Islet of Langerhans (tissue), 1 donor: Measurements from ENCODE around the gene KIF26B.

ENCODE experiments used
- FAIRE-seq: peaks from one replicate; lab custom pipeline; 2011; peaks lifted over from hg19 to GRCh38; lab: Jason Lieb, UNC

The KIF26B gene

DNA sequence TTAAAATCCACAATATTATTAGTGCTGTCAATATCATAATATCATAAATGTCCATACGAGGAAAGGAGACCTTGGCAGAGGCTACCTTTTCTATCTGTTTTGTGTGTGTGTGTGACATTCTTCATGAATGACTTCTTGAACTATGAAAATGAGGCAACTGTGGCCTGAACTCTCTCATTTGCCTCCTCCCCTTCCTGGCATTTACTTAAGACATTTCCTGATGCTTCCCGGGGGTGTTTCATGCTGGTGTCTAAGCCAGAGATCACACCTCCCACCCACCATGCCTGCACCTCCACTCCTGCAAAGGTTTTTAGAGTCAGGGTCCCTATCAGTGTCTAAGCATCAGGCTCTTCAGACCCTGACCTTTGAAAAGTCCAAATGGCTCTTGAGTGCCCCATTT lies 420.9 kb downstream of the KIF26B start:
- FAIRE-seq = no peak

DNA sequence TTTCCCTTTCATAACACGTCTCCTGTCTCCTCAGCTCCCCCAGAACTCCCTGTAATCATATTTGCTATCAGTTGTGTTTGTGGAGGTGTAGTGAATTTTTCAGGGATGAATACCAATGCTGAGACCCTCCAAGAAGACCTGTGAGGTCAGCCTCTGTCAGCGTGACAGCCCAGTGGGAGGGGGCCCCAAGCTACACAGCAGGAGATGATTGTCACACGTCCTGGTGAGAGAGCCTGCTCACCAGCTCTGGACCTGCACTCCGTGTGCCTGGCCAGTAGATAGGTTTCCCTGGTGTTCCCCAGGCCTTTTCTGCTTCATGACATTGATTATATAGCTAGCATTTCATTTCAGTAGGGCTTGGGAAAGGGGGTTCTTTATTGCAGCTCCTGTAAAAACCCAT lies 421.5 kb downstream of the KIF26B start:
- FAIRE-seq = no peak

DNA sequence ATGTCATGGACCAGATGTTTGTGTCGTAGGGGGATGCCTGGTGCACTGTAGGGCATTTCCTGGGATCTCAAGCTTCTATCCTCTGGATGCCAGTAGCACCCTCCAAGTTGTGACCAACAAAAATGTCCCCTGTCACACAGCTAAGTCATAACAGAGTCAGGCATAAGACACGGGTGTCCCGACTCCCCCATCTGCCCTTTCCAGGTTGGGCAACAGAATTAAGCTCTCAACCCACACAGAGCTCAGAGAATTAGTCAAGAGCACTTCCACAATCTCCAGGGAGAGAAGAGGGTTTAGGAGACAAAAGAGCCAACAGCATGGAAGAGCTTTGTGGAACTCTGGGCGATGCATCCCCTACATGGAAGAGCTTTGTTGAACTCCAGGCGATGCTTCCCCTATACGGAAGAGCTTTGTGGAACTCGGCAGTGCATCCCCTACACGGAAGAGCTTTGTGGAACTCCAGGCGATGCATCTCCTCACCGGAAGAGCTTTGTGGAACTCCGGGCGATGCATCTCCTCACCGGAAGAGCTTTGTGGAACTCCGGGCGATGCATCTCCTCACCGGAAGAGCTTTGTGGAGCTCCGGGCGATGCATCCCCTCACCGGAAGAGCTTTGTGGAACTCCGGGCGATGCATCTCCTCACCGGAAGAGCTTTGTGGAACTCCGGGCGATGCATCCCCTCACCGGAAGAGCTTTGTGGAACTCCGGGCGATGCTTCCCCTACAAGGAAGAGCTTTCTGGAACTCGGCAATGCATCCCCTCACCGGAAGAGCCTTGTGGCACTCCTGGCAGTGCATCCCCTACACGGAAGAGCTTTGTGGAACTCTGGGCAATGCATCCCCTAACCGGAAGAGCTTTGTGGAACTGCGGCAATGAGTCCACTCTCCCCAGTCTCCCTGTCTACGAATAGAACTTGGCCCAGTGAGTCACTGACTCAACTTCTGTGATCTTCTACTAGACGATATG lies 422.7 kb downstream of the KIF26B start:
- FAIRE-seq = no peak

DNA sequence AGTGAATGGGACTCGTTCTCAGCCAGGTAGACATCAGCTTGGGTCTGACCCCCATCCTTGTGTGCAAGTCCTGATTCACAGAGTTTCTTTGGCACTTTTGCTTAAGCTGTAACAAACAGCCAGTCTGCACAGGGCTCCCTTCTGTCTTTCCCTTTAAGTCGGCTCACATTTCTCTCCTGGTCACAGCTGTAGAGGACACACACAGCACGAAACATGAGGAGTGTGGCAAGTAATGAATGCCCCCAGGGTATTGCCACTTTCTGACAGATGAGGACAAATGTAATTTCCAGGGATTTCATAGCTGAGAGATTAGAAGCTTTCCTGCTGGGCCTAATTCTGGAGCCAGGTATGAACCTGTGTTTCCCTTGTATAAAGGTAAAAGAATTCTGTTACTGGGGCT lies 423.5 kb downstream of the KIF26B start:
- no peak for FAIRE-seq

DNA sequence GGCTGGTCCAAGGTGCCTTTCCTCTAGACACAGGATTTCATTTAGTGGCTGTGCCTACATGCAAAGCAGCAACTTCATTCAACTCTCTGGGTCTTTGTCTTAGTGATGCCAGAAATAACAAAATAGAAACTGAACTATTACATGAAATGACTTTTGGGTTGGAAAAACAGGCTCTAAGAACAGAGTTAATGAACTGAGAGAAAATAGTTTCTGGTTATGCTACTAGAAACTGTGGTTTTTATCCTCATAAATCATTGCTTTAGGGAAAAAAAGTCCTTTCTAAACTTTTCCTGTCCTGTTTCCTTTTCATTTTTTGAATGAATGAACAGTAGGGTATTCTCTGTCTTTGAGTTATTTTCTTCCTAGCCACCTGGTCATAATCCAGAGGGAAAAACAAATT lies 424.0 kb downstream of the KIF26B start:
- FAIRE-seq = no peak

DNA sequence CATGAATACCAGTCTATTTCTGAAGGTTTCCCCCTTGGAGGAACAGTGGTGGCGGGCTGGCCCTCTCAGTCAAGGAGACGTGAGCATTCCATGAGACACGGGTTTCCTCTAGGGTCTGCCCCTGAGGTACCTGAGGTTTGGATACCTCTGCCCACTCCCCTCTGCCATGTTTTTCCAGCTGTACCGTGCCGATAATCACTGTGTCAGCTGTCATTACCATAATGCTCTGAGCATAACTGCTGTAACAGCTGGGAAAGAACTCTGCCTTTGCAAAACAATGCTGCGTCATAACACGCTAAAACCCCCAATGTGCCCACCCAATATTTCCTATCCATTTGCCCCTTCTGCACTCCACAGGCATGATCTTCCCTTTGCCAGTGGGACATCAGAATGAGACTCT lies 425.1 kb downstream of the KIF26B start:
- no peak for FAIRE-seq

DNA sequence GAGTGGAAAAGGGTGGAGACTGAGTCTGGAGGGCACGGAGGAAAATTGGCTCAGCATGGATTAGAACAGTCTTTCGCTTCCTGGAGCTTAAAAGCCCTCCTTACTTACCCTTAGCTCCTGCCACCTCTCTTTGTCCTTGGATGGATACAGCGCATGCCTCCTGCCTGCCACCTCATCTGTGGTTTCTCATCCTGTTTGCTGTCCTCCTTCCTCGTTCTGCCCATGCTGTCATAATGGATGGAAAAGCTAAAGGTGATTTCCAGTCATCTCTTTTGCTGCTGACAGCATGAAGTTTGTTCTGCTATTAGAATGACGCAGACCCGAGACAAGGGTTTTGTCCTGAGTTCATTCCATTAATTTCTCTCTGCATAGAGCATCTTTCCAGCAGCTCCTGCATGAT lies 425.9 kb downstream of the KIF26B start:
- no peak for FAIRE-seq

DNA sequence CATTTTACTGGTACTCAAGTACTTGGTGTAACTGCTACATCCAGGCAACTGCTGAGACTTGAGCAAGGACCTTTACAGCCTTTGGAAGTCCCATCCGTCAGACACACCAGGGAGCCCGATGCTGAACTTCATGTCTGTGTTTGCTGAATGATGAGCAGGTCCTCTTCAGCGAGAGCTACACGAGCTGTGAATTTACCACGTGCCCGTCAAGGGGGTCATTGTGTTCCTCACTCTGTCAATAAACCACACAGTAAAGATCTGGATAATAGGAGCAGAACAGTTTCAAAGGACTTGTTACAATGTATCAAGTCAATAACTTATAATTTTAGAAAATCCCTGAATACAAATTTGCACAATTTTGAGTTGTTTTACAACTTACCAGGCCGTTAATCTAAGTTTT lies 427.2 kb downstream of the KIF26B start:
- no peak for FAIRE-seq

DNA sequence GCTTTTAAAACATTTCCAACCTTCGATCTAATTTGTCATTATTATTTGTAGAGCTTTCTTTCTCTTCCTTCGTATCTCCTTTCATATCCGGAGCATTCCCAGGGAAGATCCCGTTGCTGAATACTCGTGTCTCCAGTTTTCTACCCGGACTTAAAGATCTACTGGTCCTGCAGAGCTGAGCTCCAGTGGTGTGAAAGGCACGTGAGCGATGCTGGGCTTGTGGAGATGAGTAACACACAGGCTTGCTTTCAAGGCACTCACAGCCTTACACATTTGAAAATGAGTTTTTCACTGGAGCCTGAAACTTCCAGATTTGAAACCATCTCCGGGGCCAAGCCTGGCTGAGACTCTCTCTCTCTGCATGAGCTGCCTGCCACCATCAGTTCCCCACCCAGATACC lies 428.3 kb downstream of the KIF26B start:
- no peak for FAIRE-seq

DNA sequence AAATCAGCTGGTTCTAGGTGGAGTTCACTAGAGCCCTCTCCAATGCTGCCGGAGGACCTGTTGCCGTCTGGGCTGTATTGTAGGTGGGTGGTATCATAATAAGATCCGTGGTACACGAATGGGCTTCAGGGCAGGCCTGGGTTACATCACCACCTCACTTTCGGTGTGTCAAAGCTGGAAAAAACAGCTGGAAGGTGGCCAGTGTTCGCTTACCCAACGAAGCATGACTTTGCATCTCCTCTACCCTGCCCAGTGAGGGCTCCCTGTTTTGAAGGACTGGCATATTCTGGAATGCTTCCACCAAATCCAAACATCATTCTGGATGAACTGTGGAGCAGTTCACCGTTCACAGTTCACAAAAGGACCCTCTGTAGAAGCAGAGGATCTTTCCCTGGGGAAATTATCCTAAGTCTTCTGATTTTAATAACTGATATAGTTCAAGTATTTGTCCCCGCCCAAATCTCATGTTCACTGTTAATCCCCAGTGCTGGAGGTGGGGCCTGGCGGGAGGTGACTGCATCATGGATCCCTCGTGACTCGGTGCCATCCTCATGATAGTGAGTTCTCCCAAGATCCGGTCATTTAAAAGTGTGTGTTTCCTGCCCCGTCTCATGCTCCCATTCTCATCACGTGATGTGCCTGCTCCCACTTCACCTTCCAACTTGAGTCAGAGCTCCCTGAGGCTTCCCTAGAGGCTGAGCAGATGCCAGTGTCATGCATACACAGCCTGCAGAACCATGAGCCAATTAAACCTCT lies 429.0 kb downstream of the KIF26B start:
- no peak for FAIRE-seq

DNA sequence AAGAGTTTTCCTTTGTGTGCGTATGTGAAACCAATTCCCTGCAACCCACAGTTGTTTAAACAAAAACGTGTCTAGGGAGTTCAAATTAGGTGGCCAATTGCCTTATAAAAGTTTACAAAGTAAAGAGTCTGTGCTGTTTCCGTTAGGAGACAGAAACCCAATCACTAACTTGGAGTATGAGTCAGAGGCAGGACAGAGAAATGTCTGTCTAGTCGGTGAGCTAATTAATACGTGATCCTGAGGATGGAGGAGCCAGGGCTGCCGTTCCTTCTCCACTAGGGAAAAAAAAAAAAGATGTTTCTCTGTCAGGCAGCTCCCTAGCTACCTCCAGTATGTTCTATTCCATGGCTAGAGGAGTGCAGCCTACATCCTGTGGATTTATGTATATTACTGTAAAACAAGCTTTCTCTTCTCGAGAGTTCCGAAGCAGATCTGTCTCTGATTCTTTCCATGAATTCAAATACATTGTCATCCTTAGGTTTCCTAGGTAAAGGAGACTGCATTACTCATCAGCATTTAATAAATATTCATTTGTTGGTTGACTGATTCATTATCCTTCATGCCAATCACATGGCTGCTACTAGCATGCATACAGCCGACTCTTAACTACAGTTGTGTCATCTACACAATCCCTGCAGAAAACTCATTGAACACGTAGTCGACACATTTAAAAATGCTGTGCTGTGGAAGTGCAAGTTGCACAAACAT lies 430.6 kb downstream of the KIF26B start:
- FAIRE-seq = no peak

DNA sequence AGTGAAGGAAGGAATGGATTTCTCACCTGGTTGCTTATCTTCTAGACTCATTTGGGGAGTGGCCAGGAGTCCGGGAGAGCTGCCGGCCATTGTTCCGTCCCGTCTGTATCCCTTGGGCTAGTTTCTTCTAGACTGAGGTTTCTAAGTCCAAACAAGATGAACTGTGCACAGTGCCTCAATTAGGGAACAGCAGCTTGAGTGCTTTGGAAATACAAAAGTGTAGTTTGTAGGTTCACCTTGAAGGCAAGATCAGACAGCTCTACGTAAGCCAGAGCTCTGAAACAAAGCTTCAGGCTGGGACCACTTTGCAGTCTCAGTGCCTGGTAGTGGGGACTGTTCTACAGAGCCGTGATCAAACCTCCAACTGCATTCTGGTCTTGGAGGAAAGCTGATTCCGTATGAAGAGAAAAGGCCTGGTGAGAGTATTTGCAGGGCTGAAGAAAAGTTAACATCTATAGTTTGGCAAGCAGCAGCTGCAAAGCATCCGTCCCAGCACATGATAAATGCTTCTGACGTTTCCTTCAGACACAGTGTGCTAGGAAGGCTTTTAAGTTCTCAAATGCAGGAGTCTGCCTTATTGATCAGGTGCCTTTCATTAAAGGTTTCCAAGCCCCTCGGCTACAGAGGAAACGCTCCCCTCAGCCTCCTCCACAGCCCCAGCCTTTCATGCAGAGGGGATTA lies 432.8 kb downstream of the KIF26B start:
- FAIRE-seq = no peak

DNA sequence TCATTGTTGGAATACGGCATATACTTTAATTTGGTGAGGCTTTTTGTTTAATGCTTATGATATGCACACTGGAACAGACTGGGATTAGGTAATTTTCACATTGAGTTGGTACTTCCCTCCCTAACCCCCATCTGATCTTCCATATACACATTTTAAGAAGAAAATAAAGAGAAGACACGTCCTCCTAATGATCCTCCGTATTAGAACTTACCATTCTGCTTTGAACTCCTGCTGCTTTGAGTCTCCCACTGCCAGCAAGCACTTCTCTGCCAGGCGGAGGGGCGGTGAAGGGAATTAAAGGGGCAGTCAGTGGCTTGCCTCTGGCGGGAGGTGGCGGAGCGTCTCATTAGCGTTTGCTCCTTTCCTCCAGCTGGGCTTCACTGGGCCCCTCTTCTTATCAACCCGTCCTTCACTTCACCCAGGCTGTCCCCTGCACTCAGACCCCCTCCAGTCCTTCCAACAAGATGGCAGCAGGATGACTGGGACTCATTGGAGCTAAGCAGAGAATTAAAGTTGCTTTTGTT lies 433.4 kb downstream of the KIF26B start:
- FAIRE-seq = no peak

DNA sequence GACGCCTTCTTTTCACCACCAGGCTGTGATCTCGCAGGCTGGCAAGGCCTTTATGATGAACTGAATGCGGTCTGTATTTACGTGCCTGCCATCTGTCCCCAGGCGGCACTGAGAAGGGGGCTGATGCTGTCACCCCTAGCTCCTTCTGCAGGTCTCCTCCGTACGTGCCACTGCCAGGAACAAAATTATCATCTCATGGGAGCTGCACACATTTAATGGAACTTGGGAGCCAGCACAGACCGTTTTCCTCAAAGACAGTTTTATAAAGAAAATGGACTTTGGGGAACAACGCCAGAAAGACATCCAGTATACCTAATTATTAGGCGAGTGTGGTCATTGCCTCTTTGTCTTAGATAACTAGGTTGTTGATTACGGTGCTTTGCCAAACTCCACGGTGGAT lies 434.5 kb downstream of the KIF26B start:
- FAIRE-seq = no peak

DNA sequence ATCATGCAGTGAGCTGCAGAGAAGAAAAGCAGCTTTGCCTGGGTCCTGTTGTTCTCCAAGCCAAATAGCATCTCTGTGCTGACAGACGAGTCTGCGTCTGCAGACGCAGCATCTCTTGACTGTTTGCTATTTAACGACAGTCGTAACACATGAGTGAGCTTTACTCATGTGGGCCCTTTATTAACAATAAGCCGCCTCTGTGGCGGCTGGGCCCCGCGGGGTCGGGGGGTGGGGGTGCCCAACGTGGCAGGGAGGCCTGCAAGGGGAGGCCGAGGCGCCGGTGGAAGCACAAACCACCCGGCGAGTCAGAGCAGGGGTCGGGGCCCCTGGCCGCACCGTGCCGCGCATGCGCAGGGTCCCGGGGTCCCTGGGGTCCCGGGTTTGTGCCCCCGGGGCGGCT lies 435.1 kb downstream of the KIF26B start:
- FAIRE-seq = no peak

DNA sequence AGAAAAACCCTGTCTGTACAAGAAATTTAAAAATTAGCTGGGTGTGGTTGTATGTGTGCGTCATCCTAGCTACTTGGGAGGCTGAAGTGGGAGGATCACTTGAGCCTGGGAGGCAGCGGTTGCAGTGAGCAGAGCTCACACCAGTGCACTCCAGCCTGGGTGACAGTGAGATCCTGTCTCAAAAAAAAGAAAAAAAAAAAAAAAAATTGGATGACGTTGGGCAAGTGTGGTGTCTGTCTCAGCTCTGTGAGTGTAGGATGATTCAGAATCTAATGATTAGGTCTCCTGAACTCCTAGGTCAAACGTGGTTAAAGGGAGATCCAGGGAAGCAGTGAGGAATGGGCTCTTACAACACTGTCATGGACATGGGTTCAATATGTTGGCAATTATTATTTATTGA lies 435.9 kb downstream of the KIF26B start:
- no peak for FAIRE-seq

DNA sequence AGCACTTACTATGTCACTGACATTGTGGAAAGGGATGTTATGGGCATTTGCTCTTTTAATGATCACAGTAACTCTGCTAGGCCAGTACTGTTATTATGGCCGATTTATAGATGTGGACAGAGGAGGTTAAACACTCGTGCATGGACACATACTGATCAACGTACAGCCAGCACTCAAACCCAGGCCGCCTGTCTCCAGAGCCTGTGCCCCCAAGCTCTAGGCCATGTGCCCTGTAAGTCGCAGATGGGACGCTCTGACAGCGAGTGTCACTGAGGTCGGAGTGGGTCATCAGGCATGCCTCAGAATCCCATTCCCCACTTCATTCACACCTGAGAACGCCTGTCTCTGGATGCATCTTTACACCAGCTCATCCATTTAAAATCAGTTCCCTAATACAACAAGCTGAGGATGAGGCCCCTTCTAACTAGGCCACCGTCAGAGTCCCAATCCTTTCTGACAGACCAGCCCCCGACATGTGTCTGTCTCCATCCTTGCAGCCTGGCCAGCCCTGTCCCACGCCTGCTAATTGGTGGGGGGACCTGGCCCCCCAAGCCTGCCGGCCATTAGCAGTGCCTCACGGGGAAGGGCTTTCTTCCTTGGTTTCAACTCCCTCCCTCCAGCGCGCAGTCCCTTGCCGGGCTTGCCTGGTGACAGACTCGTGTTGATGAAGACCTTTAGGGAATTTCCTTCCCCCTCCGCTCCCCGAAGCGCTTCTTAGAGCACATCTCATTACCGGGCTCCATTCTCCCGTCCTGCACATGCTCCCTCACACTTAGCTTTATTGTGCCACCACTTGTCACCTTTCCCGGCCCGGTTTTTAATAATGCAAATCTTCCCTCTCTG lies 436.8 kb downstream of the KIF26B start:
- no peak for FAIRE-seq

DNA sequence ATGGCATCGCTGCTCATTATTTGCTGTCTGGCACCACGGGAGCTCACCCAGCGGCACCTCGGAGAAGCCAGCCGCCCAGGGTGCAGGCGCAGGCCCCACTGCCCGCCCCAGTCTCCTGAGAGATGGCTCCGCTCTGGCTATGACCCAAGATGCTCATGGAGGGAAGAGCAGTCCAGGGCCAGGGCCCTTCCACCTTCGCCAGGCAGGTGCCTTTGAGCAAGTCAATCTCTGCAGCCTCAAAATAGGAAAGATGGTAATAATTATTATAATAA lies 437.3 kb downstream of the KIF26B start:
- FAIRE-seq = no peak

DNA sequence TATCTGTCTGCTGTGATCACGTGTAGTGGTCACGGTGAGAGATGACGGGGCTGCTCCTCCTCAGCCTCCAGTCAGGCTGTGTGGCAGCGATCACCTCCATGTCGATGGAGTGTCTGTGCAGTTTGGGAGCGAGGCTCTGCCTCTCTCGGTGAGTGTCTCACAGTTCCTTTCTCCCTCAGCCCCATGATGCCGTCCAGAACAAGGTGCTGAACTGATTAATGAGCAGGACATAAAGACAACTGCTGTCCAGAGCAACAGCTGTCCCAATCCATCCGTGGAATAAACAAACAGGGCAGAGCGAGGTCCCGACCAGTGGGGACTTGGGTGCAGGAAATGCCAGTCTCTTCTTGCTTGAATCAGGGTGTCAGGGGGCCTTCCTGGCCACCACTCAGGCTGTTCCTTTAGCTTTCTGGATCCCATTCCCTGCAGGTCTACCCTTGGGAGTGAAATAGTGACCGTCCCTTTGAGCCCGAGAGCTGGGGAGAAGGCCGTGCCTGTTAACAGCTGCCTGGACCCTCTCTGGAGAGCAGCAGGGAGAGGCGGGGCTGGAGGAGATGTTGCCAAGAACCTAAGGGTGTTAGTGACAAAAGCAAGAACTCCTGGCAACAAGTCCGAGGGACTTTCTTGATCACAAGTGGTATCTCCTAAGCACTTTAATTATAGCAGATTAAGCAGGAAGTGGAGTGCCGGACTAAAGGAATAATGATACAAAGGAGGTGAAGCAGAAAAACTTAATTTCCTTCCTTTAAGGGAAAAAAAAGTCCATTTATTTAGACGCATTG lies 443.9 kb downstream of the KIF26B start:
- FAIRE-seq = no peak

DNA sequence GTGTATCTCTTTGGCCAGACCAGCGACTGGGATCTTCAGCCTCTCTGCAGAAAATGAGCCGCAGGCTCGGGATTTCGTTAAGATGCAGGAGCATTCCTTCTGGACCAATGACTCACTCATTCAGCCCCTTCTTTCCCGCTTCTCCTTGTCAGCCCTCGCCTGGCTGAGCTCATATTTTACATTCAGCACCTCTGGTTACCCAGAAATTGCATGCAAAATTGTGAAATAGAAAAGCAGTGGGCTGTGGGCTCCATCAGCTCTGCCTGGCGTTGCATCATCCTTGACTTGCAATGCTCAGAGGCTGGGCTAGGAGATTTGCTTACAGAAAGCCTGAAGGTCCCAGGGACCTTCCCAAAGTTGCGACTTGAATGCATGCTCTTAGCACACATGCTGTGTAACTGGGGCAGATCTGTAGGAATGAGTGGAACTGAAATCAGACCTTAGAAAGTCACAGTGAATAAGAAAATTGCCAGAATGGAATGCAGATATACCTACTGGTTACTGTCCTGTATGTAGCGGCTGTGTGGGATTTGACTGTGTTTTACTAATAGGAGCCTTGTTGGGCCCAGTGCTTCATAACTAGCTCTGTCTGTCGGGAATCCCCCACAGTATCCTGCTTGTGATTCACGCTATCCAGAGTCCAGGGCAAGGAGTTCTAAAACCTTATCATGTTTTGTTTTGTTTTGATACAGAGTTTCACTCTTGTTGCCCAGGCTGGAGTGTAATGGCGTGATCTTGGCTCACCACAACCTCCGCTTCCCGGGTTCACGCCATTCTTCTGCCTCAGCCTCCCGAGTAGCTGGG lies 444.8 kb downstream of the KIF26B start:
- no peak for FAIRE-seq
